Adrenal gland (tissue), 12 donors: ENCODE measurements around the gene ZNF593. TPM values are rescaled to one million over a fixed set of nuclear protein-coding genes. Genes with fewer than 3 reads are reported as not detected.

Experiments
- DNase-seq, 7 donors: peaks; one replicate each; pipeline ENCODE4 v3.0.0-alpha.2; 2019 to 2020
- H3K27ac ChIP-seq, 5 donors: fragments of 200-600 bp; sonication (generic) in 4 of 5; 1 replicate in 3 of 5; 2 replicates in 2 of 5; pipeline versions ENCODE4 v1.5.1 to v1.8.0; 2016 to 2020; ENCODE audit warnings: mild to moderate bottlenecking in 1 of 5
- H3K27me3 ChIP-seq: fragments of 200-600 bp; 2 replicates; pipeline ENCODE4 v1.8.0; 2021
- H3K36me3 ChIP-seq, 2 donors: fragments of 200-600 bp; replicated peaks in 1 of 2; 1 replicate in 1 of 2; 2 replicates in 1 of 2; pipeline versions ENCODE4 v1.5.1 to v1.8.0; 2018 to 2022
- H3K4me1 ChIP-seq, 2 donors: fragments of 200-600 bp; replicated peaks in 1 of 2; 1 replicate in 1 of 2; 2 replicates in 1 of 2; pipeline versions ENCODE4 v1.5.1 to v1.8.0; 2018 to 2021
- H3K4me3 ChIP-seq, 4 donors: fragments of 200-600 bp; sonication (generic) in 3 of 4; one replicate each; pipeline ENCODE4 v1.5.1; 2016 to 2018
- H3K9me3 ChIP-seq, 3 donors: fragments of 200-600 bp; sonication (generic) in 1 of 3; replicated peaks in 1 of 3; 1 replicate in 2 of 3; 2 replicates in 1 of 3; pipeline versions ENCODE4 v1.5.1 to v1.8.0; 2016 to 2021
- CTCF ChIP-seq, 6 experiments: fragments of 450-650 bp in 4 of 6; fragments of 200-600 bp in 2 of 6; sonication (generic) in 1 of 6; IDR thresholded peaks; 1 replicate in 5 of 6; 2 replicates in 1 of 6; pipeline versions ENCODE4 v1.5.1 to v1.8.0; 2016 to 2021; ENCODE audit warnings: antibody characterized with exemption in 6 of 6, mild to moderate bottlenecking in 2 of 6, moderate library complexity in 1 of 6
- POLR2A ChIP-seq, 2 donors: fragments of 450-650 bp; IDR thresholded peaks; one replicate each; pipeline ENCODE4 v1.6.1; 2017; ENCODE audit warnings: antibody characterized with exemption in 2 of 2, mild to moderate bottlenecking in 2 of 2, moderate library complexity in 1 of 2
- WGBS, 4 donors: extraction: QIAGEN DNeasy Blood & Tissue Kit in 2 of 4; methylation state at CpG; one replicate each; pipeline versions ENCODE4 v1.1.5 to v1.1.7; 2013 to 2017; 5-methylcytosine and 5-hydroxymethylcytosine counted together
- intact Hi-C, 2 donors: fragments of 100-400 bp; cut with DNase I; formaldehyde crosslinking; loops; one replicate each; pipeline versions ENCODE4 v1.14.1 to v1.15.0; 2022 to 2023
- polyA plus RNA-seq, 3 donors: library from polyadenylated mRNA; stranded (reverse); fragments of 200-250 nt in 2 of 3; fragments of 350-450 nt in 1 of 3; fragmentation: Illumina TruSeq in 1 of 3; extraction: RNeasy Lipid Tissue Mini Kit (QIAGEN cat#74804) in 1 of 3; gene quantifications; one replicate each; pipeline ENCODE4 v1.2.3, GENCODE V29; 2013 to 2014
- total RNA-seq, 9 donors: library from RNA; depleted of rRNA in 4 of 9; stranded (reverse); fragments of >200 nt in 4 of 9; fragments of 120-200 nt in 1 of 9; fragmentation: NEBNext Ultra II Directional in 1 of 9; extraction: Animal tissue kit (Norgen Biotek cat#: 25700) in 1 of 9; gene quantifications; one replicate each; pipeline versions ENCODE4 v1.1.0 to v1.2.4, GENCODE V29; 2013 to 2023
- donor health status: healthy with polysubstance abuse.
- donor health status: Bipolar disorder and iron deficiency.
- donor health status: DM: yes; HTN: yes; CAD: no.
- donor health status: DM: no; HTN: no; CAD: no.
- donor health status: DM: no; HTN: no; CAD: no.
- donor health status: DM: yes; HTN: yes; CAD: no.

Gene ZNF593
- total and polyA plus RNA-seq, 12 donors = 9.8 to 113 (median 31.7) TPM

- Histone ChIP-seq H3K9me3 (no peaks in the 10 kb centered on the region), H3K4me1 (peaks cover 10 to 17% of the 10 kb centered on the region in 2 donors), H3K27me3 (no peaks in the 10 kb centered on the region), H3K4me3 (peak overlapping the region in 1 of 4 donors; percentile 72), H3K36me3 (no peaks in the 10 kb centered on the region), H3K27ac (no peak overlapping the region)
- no peak for TF ChIP-seq POLR2A (IDR thresholded peaks at IDR 0.05)
- TF ChIP-seq CTCF (IDR thresholded peaks at IDR 0.05) = peak in 4 of 6 experiments; percentile 10 to 79 (median 72)
- intact Hi-C loops = loop anchor here in 1 of 2 donors (10.0 kb wide), 1 partner anchor 129 kb away; no protein-coding TSS in a partner anchor
- 8 to 16% (median 11%) methylated on average over 34 to 72 of the region's 72 CpGs for WGBS, 4 donors
- peak in 2 of 7 donors; percentile 28 to 33 for DNase-seq
These were observed 5.5 kb upstream of the ZNF593 start for GRCh38 chr1:26164036-26164860.

- no peak for TF ChIP-seq CTCF (IDR thresholded peaks at IDR 0.05)
- no peak for TF ChIP-seq POLR2A (IDR thresholded peaks at IDR 0.05)
- no peak for DNase-seq
- Histone ChIP-seq H3K27ac (no peak overlapping the region), H3K4me3 (no peak overlapping the region), H3K9me3 (no peaks in the 10 kb centered on the region), H3K27me3 (no peaks in the 10 kb centered on the region), H3K36me3 (no peaks in the 10 kb centered on the region), H3K4me1 (peaks cover 12 to 21% of the 10 kb centered on the region in 2 donors)
- WGBS, 4 donors = 75 to 77% (median 76%) methylated on average over 19 of the region's 19 CpGs
- intact Hi-C loops = loop anchor here (5.0 to 10.0 kb wide), 3 partner anchors 67 to 157 kb away; partner anchors contain the start of gene CEP85 (in 1 of the 2)
These were observed 4.6 kb upstream of the ZNF593 start for GRCh38 chr1:26164861-26165842.

- DNase-seq = no peak
- TF ChIP-seq POLR2A (IDR thresholded peaks at IDR 0.05) = no peak
- no peak for TF ChIP-seq CTCF (IDR thresholded peaks at IDR 0.05)
- H3K4me3 ChIP-seq = no peak overlapping the region
- H3K27me3 ChIP-seq = no peaks in the 10 kb centered on the region
- H3K4me1 ChIP-seq = peaks cover 11 to 23% of the 10 kb centered on the region in 2 donors
- no peak overlapping the region for H3K27ac ChIP-seq
- H3K9me3 ChIP-seq = no peaks in the 10 kb centered on the region
- WGBS, 4 donors = 85 to 98% (median 92%) methylated on average over 3 to 4 of the region's 4 CpGs
- H3K36me3 ChIP-seq = no peaks in the 10 kb centered on the region
- intact Hi-C loops = loop anchor here (5.0 to 10.0 kb wide), 3 partner anchors 66 to 156 kb away; partner anchors contain the start of gene CEP85 (in 1 of the 2)
These were observed 2.9 kb upstream of the ZNF593 start for GRCh38 chr1:26166719-26167281.
